ENCODE measurements around the gene SYT2.

SYT2 gene

GRCh38 chr1:202656057-202656456, 54.2 kb downstream of the SYT2 start:
- H3K27me3 ChIP-seq (ENCODE audit: control insufficient read depth, low read length): no peaks in the 10 kb centered on the region
- no peaks in the 10 kb centered on the region for H4K20me1 ChIP-seq (ENCODE audit: control insufficient read depth, insufficient read depth, low read depth, low read length)
- H3K9me2 ChIP-seq (replicated peaks; ENCODE audit: control insufficient read depth, low read length): no peaks in the 10 kb centered on the region
- TF ChIP-seq EZH2phosphoT487 (IDR thresholded peaks at IDR 0.05; ENCODE audit: borderline replicate concordance, low read length): no peak
- TF ChIP-seq CTCF (IDR thresholded peaks at IDR 0.05; ENCODE audit: low read depth, low read length, poor library complexity, severe bottlenecking): no peak
- H3K79me2 ChIP-seq (ENCODE audit: control insufficient read depth, low read length): no peaks in the 10 kb centered on the region
- H3K27ac ChIP-seq (ENCODE audit: low read depth, low read length): no peak overlapping the region
- no peaks in the 10 kb centered on the region for H3K4me1 ChIP-seq (ENCODE audit: control insufficient read depth, low read length)
- H3K4me2 ChIP-seq (ENCODE audit: low read length): no peak overlapping the region
- no peaks in the 10 kb centered on the region for H3K36me3 ChIP-seq (ENCODE audit: control insufficient read depth, low read length)
- no peaks in the 10 kb centered on the region for H3F3A ChIP-seq (ENCODE audit: control insufficient read depth, insufficient read depth)
- H3K4me3 ChIP-seq (ENCODE audit: low read length): no peak overlapping the region
- no peaks in the 10 kb centered on the region for H3K9me3 ChIP-seq (ENCODE audit: control insufficient read depth, insufficient read depth, low read length)

GRCh38 chr1:202654079-202654478, 56.2 kb downstream of the SYT2 start:
- Histone ChIP-seq H3K9me3 (ENCODE audit: control insufficient read depth, insufficient read depth, low read length) (no peaks in the 10 kb centered on the region), H3K27me3 (ENCODE audit: control insufficient read depth, low read length) (no peaks in the 10 kb centered on the region), H3K27ac (ENCODE audit: low read depth, low read length) (no peak overlapping the region), H3K4me3 (ENCODE audit: low read length) (no peak overlapping the region), H3K36me3 (ENCODE audit: control insufficient read depth, low read length) (no peaks in the 10 kb centered on the region), H3K4me1 (ENCODE audit: control insufficient read depth, low read length) (no peaks in the 10 kb centered on the region), H3K4me2 (ENCODE audit: low read length) (no peak overlapping the region), H3K79me2 (ENCODE audit: control insufficient read depth, low read length) (no peaks in the 10 kb centered on the region), H4K20me1 (ENCODE audit: control insufficient read depth, insufficient read depth, low read depth, low read length) (no peaks in the 10 kb centered on the region), H3K9me2 (replicated peaks; ENCODE audit: control insufficient read depth, low read length) (no peaks in the 10 kb centered on the region), H3F3A (ENCODE audit: control insufficient read depth, insufficient read depth) (no peaks in the 10 kb centered on the region)
- TF ChIP-seq EZH2phosphoT487 (IDR thresholded peaks at IDR 0.05; ENCODE audit: borderline replicate concordance, low read length) (no peak), CTCF (IDR thresholded peaks at IDR 0.05; ENCODE audit: low read depth, low read length, poor library complexity, severe bottlenecking) (no peak)

- no peak for TF ChIP-seq CTCF (IDR thresholded peaks at IDR 0.05; ENCODE audit: low read depth, low read length, poor library complexity, severe bottlenecking)
- TF ChIP-seq EZH2phosphoT487 (IDR thresholded peaks at IDR 0.05; ENCODE audit: borderline replicate concordance, low read length): no peak
- H3K36me3 ChIP-seq (ENCODE audit: control insufficient read depth, low read length): no peaks in the 10 kb centered on the region
- no peak overlapping the region for H3K4me2 ChIP-seq (ENCODE audit: low read length)
- H3F3A ChIP-seq (ENCODE audit: control insufficient read depth, insufficient read depth): no peaks in the 10 kb centered on the region
- H3K9me2 ChIP-seq (replicated peaks; ENCODE audit: control insufficient read depth, low read length): no peaks in the 10 kb centered on the region
- no peaks in the 10 kb centered on the region for H3K4me1 ChIP-seq (ENCODE audit: control insufficient read depth, low read length)
- H3K4me3 ChIP-seq (ENCODE audit: low read length): no peak overlapping the region
- no peak overlapping the region for H3K27ac ChIP-seq (ENCODE audit: low read depth, low read length)
- H3K9me3 ChIP-seq (ENCODE audit: control insufficient read depth, insufficient read depth, low read length): no peaks in the 10 kb centered on the region
- 0 out of 2 replicates have a peak, but pooled peaks cover 3% of the 10 kb centered on the region for H4K20me1 ChIP-seq (ENCODE audit: control insufficient read depth, insufficient read depth, low read depth, low read length)
- no peaks in the 10 kb centered on the region for H3K79me2 ChIP-seq (ENCODE audit: control insufficient read depth, low read length)
- peaks cover 22% of the 10 kb centered on the region for H3K27me3 ChIP-seq (ENCODE audit: control insufficient read depth, low read length)
These were observed 60.5 kb downstream of the SYT2 start for GRCh38 chr1:202649553-202650392.

All from DOHH2 (cell line).